HCT116 (cell line): ENCODE data around the gene CHST8. TPM values are rescaled to one million over a fixed set of nuclear protein-coding genes. Genes with fewer than 3 reads are reported as not detected.

Source experiments
- ATAC-seq: fragments of 200-7000 bp; cut with Tn5 transposase; 2 replicates; pipeline ENCODE4 v1.9.1; 2020; ENCODE audit warnings: mild to moderate bottlenecking, moderate library complexity
- BruUV-seq: library from RNA; stranded (reverse); fragments of 400-500 nt; replicated peaks from 2 replicates; lab custom pipeline; 2021; lab: Mats Ljungman, UMichigan
- CTCF ChIA-PET: fragments of 300-600 bp; sonication (Branson Sonifier 250); formaldehyde crosslinking; loops from one replicate; lab custom pipeline; 2021; ENCODE audit warnings: antibody characterized with exemption; lab: Charles Lee
- POLR2A ChIA-PET: fragments of 300-600, 350-600 bp; sonication (Branson Sonifier 250); formaldehyde crosslinking; loops from one replicate; lab custom pipeline; 2021; ENCODE audit warnings: antibody characterized with exemption; lab: Charles Lee
- RAD21 ChIA-PET, 2 experiments: fragments of 300-600 bp; sonication (Branson Sonifier 250); formaldehyde crosslinking; loops; one replicate each; lab custom pipeline; 2023; ENCODE audit warnings: low total read pairs in 2 of 2; ENCODE audit not compliant: uncharacterized antibody in 2 of 2, unreplicated experiment in 2 of 2, low non-redundant PET in 1 of 2; lab: Charles Lee
- DNase-seq: peaks from one replicate; pipeline ENCODE4 v3.0.0-alpha.2; 2010; ENCODE audit warnings: low read depth, low spot score
- H2AFZ ChIP-seq: fragments of 200-600 bp; shearing (Covaris generic), sonication (generic); 2 replicates; pipeline ENCODE4 v1.6.1; 2017; ENCODE audit warnings: low read depth, mixed run types, mixed read lengths, antibody characterized with exemption, low read length; ENCODE audit not compliant: poor library complexity, severe bottlenecking
- H3K27ac ChIP-seq: 2 replicates; pipeline ENCODE4 v1.5.1; 2012; ENCODE audit warnings: low read depth, low read length
- H3K27me3 ChIP-seq: fragments of 200-600 bp; sonication (generic); 2 replicates; pipeline ENCODE4 v1.6.1; 2016; ENCODE audit warnings: mixed run types, low read length, mixed read lengths; ENCODE audit not compliant: insufficient read depth
- H3K36me3 ChIP-seq, 2 experiments: fragments of 200-500 bp in 1 of 2; fragments of 200-600 bp in 1 of 2; sonication (Bioruptor generic) in 1 of 2; sonication (generic) in 1 of 2; 2 replicates each; pipeline versions ENCODE4 v1.5.1 to v1.6.1; 2014 to 2016; ENCODE audit warnings: low read length in 2 of 2, inconsistent platforms in 1 of 2, mixed read lengths in 1 of 2, mixed run types in 1 of 2; ENCODE audit not compliant: insufficient read depth in 2 of 2, control insufficient read depth in 1 of 2
- H3K4me1 ChIP-seq, 2 experiments: fragments of 200-600 bp in 1 of 2; sonication (generic) in 1 of 2; 2 replicates each; pipeline versions ENCODE4 v1.5.1 to v1.6.1; 2012 to 2017; ENCODE audit warnings: low read length in 2 of 2, inconsistent platforms in 1 of 2, mild to moderate bottlenecking in 1 of 2, mixed read lengths in 1 of 2, mixed run types in 1 of 2, moderate library complexity in 1 of 2; ENCODE audit not compliant: insufficient read depth in 2 of 2, control insufficient read depth in 1 of 2
- H3K4me2 ChIP-seq: fragments of 200-600 bp; sonication (generic); 2 replicates; pipeline ENCODE4 v1.6.1; 2017; ENCODE audit warnings: mixed run types, low read length, mixed read lengths
- H3K4me3 ChIP-seq, 2 experiments: fragments of 200-600 bp in 1 of 2; sonication (generic) in 1 of 2; replicated peaks in 1 of 2; 2 replicates each; pipeline ENCODE4 v1.5.1; 2011 to 2016; ENCODE audit warnings: low read length in 2 of 2, control low read depth in 1 of 2, low read depth in 1 of 2, mild to moderate bottlenecking in 1 of 2, mixed read lengths in 1 of 2, mixed run types in 1 of 2
- H3K79me2 ChIP-seq: fragments of 200-600 bp; sonication (generic); 2 replicates; pipeline ENCODE4 v1.6.1; 2017; ENCODE audit warnings: mild to moderate bottlenecking, mixed run types, low read length, moderate library complexity, mixed read lengths; ENCODE audit not compliant: insufficient read depth
- H3K9ac ChIP-seq: fragments of 200-600 bp; sonication (generic); 2 replicates; pipeline ENCODE4 v1.6.1; 2016; ENCODE audit warnings: low read length, mixed read lengths
- H3K9me2 ChIP-seq: fragments of 200-600 bp; sonication (generic), shearing (Covaris generic); 2 replicates; pipeline ENCODE4 v1.6.1; 2017; ENCODE audit warnings: mixed run types, mild to moderate bottlenecking, moderate library complexity; ENCODE audit not compliant: insufficient read depth
- H3K9me3 ChIP-seq, 2 experiments: fragments of 200-500 bp in 1 of 2; fragments of 200-600 bp in 1 of 2; sonication (Bioruptor generic) in 1 of 2; sonication (generic) in 1 of 2; 2 replicates each; pipeline ENCODE4 v1.6.1; 2014 to 2017; ENCODE audit warnings: low read length in 2 of 2, mixed read lengths in 2 of 2, inconsistent platforms in 1 of 2, low read depth in 1 of 2, mild to moderate bottlenecking in 1 of 2, mixed run types in 1 of 2, moderate library complexity in 1 of 2; ENCODE audit not compliant: control insufficient read depth in 1 of 2, insufficient read depth in 1 of 2
- H4K20me1 ChIP-seq: fragments of 200-600 bp; sonication (generic), shearing (Covaris generic); 2 replicates; pipeline ENCODE4 v1.6.1; 2017; ENCODE audit warnings: mixed run types, mild to moderate bottlenecking, moderate library complexity; ENCODE audit not compliant: insufficient read depth
- ATF3 ChIP-seq: IDR thresholded peaks from 2 replicates; pipeline ENCODE4 v1.6.1; 2012
- CBX3 ChIP-seq: IDR thresholded peaks from 2 replicates; pipeline ENCODE4 v1.6.1; 2012; ENCODE audit warnings: low read depth
- CTCF ChIP-seq, 3 experiments: fragments of 200-600 bp in 1 of 3; sonication (generic) in 1 of 3; IDR thresholded peaks in 2 of 3; conservative IDR thresholded peaks in 1 of 3; 2 replicates each; pipeline ENCODE4 v1.5.1; 2012 to 2017; ENCODE audit warnings: low read depth in 2 of 3, low read length in 2 of 3, antibody characterized with exemption in 1 of 3, borderline replicate concordance in 1 of 3, control low read depth in 1 of 3, mild to moderate bottlenecking in 1 of 3, mixed read lengths in 1 of 3, mixed run types in 1 of 3, moderate library complexity in 1 of 3; ENCODE audit not compliant: insufficient read depth in 1 of 3
- EGR1 ChIP-seq: IDR thresholded peaks from 2 replicates; pipeline ENCODE4 v1.6.1; 2012; ENCODE audit warnings: low read depth
- ELF1 ChIP-seq: IDR thresholded peaks from 2 replicates; pipeline ENCODE4 v1.6.1; 2012; ENCODE audit warnings: low read depth, borderline replicate concordance
- EZH2 ChIP-seq: fragments of 200-600 bp; sonication (generic); IDR thresholded peaks from 2 replicates; pipeline ENCODE4 v1.6.1; 2017; ENCODE audit warnings: antibody characterized with exemption, mixed run types
- EZH2phosphoT487 ChIP-seq: fragments of 200-600 bp; IDR thresholded peaks from 2 replicates; pipeline ENCODE4 v1.6.1; 2018; ENCODE audit warnings: antibody characterized with exemption, borderline replicate concordance
- FOSL1 ChIP-seq: IDR thresholded peaks from 2 replicates; pipeline ENCODE4 v1.6.1; 2012; ENCODE audit warnings: low read depth
- JUND ChIP-seq: IDR thresholded peaks from 2 replicates; pipeline ENCODE4 v1.6.1; 2012
- MAX ChIP-seq: IDR thresholded peaks from 2 replicates; pipeline ENCODE4 v1.6.1; 2012
- POLR2A ChIP-seq: IDR thresholded peaks from 2 replicates; pipeline ENCODE4 v1.7.0; 2011; ENCODE audit warnings: borderline replicate concordance; ENCODE audit not compliant: insufficient read depth, insufficient read length; ENCODE audit errors: extremely low read depth
- SIN3A ChIP-seq: IDR thresholded peaks from 2 replicates; pipeline ENCODE4 v1.6.1; 2012; ENCODE audit warnings: low read depth
- SP1 ChIP-seq: IDR thresholded peaks from 2 replicates; pipeline ENCODE4 v1.6.1; 2012; ENCODE audit warnings: low read depth
- YY1 ChIP-seq: IDR thresholded peaks from 2 replicates; pipeline ENCODE4 v1.6.1; 2011; ENCODE audit warnings: low read length, low read depth, moderate library complexity, mild to moderate bottlenecking; ENCODE audit not compliant: insufficient replicate concordance; ENCODE audit errors: extremely low read depth
- ZBTB33 ChIP-seq: IDR thresholded peaks from 2 replicates; pipeline ENCODE4 v1.6.1; 2011; ENCODE audit warnings: mild to moderate bottlenecking, low read length, moderate library complexity; ENCODE audit not compliant: insufficient replicate concordance; ENCODE audit errors: extremely low read depth
- ZFX ChIP-seq: fragments of 450-650 bp; IDR thresholded peaks from 2 replicates; pipeline ENCODE4 v1.6.1; 2017
- intact Hi-C: fragments of 100-400 bp; cut with micrococcal nuclease; formaldehyde crosslinking; loops from 2 replicates; pipeline ENCODE4 v1.10.0; 2022
- total RNA-seq: library from RNA; stranded (reverse); gene quantifications from one replicate; pipeline ENCODE4 v1.2.1, GENCODE V29; 2021; ENCODE audit not compliant: unreplicated experiment

Gene CHST8
- total RNA-seq, 1 experiment from 2014 or later = not detected

GRCh38 chr19:33750587-33751435 is 129.1 kb downstream of the CHST8 start:
- ChIA-PET CTCF (interaction anchor here (1.0 kb wide), 1 partner anchor 335 kb away, joined by 4 read pairs; no protein-coding TSS in a partner anchor), POLR2A (interaction anchor here (0.6 kb wide), 1 partner anchor 26 kb away, joined by 5 read pairs; no protein-coding TSS in a partner anchor)
- Histone ChIP-seq H3K9ac (no peak overlapping the region), H3K4me3 (no peak overlapping the region), H3K27ac (no peak overlapping the region), H3K4me2 (no peak overlapping the region), H4K20me1 (no peaks in the 10 kb centered on the region), H3K27me3 (peaks cover 31% of the 10 kb centered on the region)
- DNase-seq = no peak
- no peak for TF ChIP-seq SP1
- no peak for TF ChIP-seq EZH2
- no peak for TF ChIP-seq FOSL1
- no peak for TF ChIP-seq YY1
- TF ChIP-seq CBX3 = no peak
- TF ChIP-seq SIN3A = no peak
- TF ChIP-seq ELF1 = no peak
- no peak for TF ChIP-seq EZH2phosphoT487
- TF ChIP-seq ZFX = no peak
- no peak for TF ChIP-seq JUND
- no peak for TF ChIP-seq POLR2A
- TF ChIP-seq ATF3 = no peak
- TF ChIP-seq EGR1 = no peak
- no peak for TF ChIP-seq MAX
- TF ChIP-seq ZBTB33 = no peak
- no peak for TF ChIP-seq CTCF (IDR thresholded peaks at IDR 0.05 in 2 of 3, conservative IDR thresholded peaks at IDR 0.05 in 1 of 3; ENCODE audit: borderline replicate concordance in 1 of 3, insufficient read depth in 1 of 3, low read depth in 2 of 3, low read length in 2 of 3)
- TF ChIP-seq, all 23 proteins: peak for 0
- Histone ChIP-seq H3K9me2 (no peaks in the 10 kb centered on the region), H2AFZ (no peak overlapping the region), H3K79me2 (no peaks in the 10 kb centered on the region), H3K4me1 (no peaks in the 10 kb centered on the region), H3K36me3 (no peaks in the 10 kb centered on the region), H3K9me3 (no peaks in the 10 kb centered on the region)
- intact Hi-C loops = no loop called here
- BruUV-seq = no TSS peak
- RAD21 ChIA-PET = interaction anchor here in 1 of 2 experiments (0.7 kb wide), 1 partner anchor 344 kb away, joined by 10 read pairs; no protein-coding TSS in a partner anchor
- ATAC-seq = no peak
